Neural cell (in vitro differentiated cells): Measurements from ENCODE around the gene SPATA33. TPM values are rescaled to one million over a fixed set of nuclear protein-coding genes. Genes with fewer than 3 reads are reported as not detected.

Source experiments
- H2AFZ ChIP-seq: fragments of 200-600, 300-800 bp; sonication (generic), shearing (Covaris generic); 2 replicates; pipeline ENCODE4 v1.6.0; 2014; ENCODE audit warnings: low read depth, mild to moderate bottlenecking, antibody characterized with exemption, low read length, moderate library complexity
- H3F3A ChIP-seq: fragments of 200-600 bp; shearing (Covaris generic); 2 replicates; pipeline ENCODE4 v1.6.1; 2016; ENCODE audit warnings: mild to moderate bottlenecking, moderate library complexity, mixed read lengths, antibody characterized with exemption, low read length; ENCODE audit not compliant: insufficient read depth, poor library complexity, severe bottlenecking
- H3K27ac ChIP-seq: fragments of 200-600, 300-800 bp; sonication (generic), shearing (Covaris generic); 2 replicates; pipeline ENCODE4 v1.5.1; 2014; ENCODE audit warnings: mild to moderate bottlenecking, low read length, moderate library complexity
- H3K27me3 ChIP-seq: fragments of 300-800, 200-600 bp; sonication (generic), shearing (Covaris generic); 2 replicates; pipeline ENCODE4 v1.6.0; 2014; ENCODE audit warnings: mild to moderate bottlenecking, low read depth, low read length, moderate library complexity; ENCODE audit not compliant: insufficient read depth
- H3K36me3 ChIP-seq: fragments of 300-800, 200-600 bp; sonication (generic), shearing (Covaris generic); 2 replicates; pipeline ENCODE4 v1.5.1; 2014; ENCODE audit warnings: mild to moderate bottlenecking, antibody characterized with exemption, low read length, moderate library complexity; ENCODE audit not compliant: insufficient read depth
- H3K4me2 ChIP-seq: fragments of 300-800, 200-600 bp; sonication (generic), shearing (Covaris generic); 2 replicates; pipeline ENCODE4 v1.6.0; 2014; ENCODE audit warnings: mild to moderate bottlenecking, low read length
- H3K4me3 ChIP-seq: fragments of 300-800, 200-600 bp; sonication (generic), shearing (Covaris generic); 2 replicates; pipeline ENCODE4 v1.5.1; 2014; ENCODE audit warnings: mild to moderate bottlenecking, low read length, moderate library complexity
- H3K79me2 ChIP-seq: fragments of 200-600 bp; shearing (Covaris generic); replicated peaks from 2 replicates; pipeline ENCODE4 v1.6.0; 2014; ENCODE audit warnings: mild to moderate bottlenecking, low read length, moderate library complexity; ENCODE audit not compliant: insufficient read depth
- H3K9ac ChIP-seq: fragments of 300-800, 200-600 bp; sonication (generic), shearing (Covaris generic); 2 replicates; pipeline ENCODE4 v1.6.1; 2016; ENCODE audit warnings: mild to moderate bottlenecking, low read length, mixed read lengths
- H3K9me2 ChIP-seq: fragments of 200-600 bp; shearing (Covaris generic); 2 replicates; pipeline ENCODE4 v1.6.1; 2016; ENCODE audit warnings: mild to moderate bottlenecking, low read length, mixed read lengths; ENCODE audit not compliant: insufficient read depth
- H3K9me3 ChIP-seq: fragments of 200-600, 300-800 bp; sonication (generic), shearing (Covaris generic); 2 replicates; pipeline ENCODE4 v1.6.1; 2016; ENCODE audit warnings: mild to moderate bottlenecking, mixed run types, low read length, moderate library complexity, mixed read lengths
- H4K20me1 ChIP-seq: fragments of 200-600 bp; shearing (Covaris generic); 2 replicates; pipeline ENCODE4 v1.6.1; 2016; ENCODE audit warnings: mild to moderate bottlenecking, mixed run types; ENCODE audit not compliant: insufficient read depth
- EP300 ChIP-seq: fragments of 450-650 bp; conservative IDR thresholded peaks from 2 replicates; pipeline ENCODE4 v1.6.1; 2014; ENCODE audit warnings: antibody characterized with exemption, mild to moderate bottlenecking, moderate library complexity; ENCODE audit not compliant: poor library complexity, severe bottlenecking
- EZH2 ChIP-seq: fragments of 200-600, 300-800 bp; shearing (Covaris generic), sonication (generic); IDR thresholded peaks from 2 replicates; pipeline ENCODE4 v1.6.1; 2014; ENCODE audit warnings: antibody characterized with exemption, low read length, borderline replicate concordance, mild to moderate bottlenecking; ENCODE audit not compliant: insufficient read depth, poor library complexity, severe bottlenecking
- MXI1 ChIP-seq: fragments of 450-650 bp; conservative IDR thresholded peaks from 2 replicates; pipeline ENCODE4 v1.6.1; 2014; ENCODE audit warnings: antibody characterized with exemption, mild to moderate bottlenecking; ENCODE audit not compliant: poor library complexity, severe bottlenecking
- POLR2AphosphoS5 ChIP-seq: IDR thresholded peaks from 2 replicates; pipeline ENCODE4 v1.6.1; 2012
- RAD21 ChIP-seq: fragments of 450-650 bp; conservative IDR thresholded peaks from 2 replicates; pipeline ENCODE4 v1.6.1; 2014; ENCODE audit warnings: antibody characterized with exemption, mild to moderate bottlenecking, moderate library complexity
- SMC3 ChIP-seq: fragments of 450-650 bp; conservative IDR thresholded peaks from 2 replicates; pipeline ENCODE4 v1.6.1; 2014; ENCODE audit warnings: antibody characterized with exemption, mild to moderate bottlenecking, moderate library complexity; ENCODE audit not compliant: poor library complexity
- TAF1 ChIP-seq: IDR thresholded peaks from 2 replicates; pipeline ENCODE4 v1.6.1; 2012; ENCODE audit warnings: low read depth
- polyA plus RNA-seq: library from polyadenylated mRNA; depleted of rRNA; stranded (reverse); fragments of >200 nt; gene quantifications from 2 replicates; pipeline ENCODE4 v1.2.3, GENCODE V29; 2014
- TF ChIP-seq, protein P1 (sequence below): IDR thresholded peaks from 2 replicates; pipeline ENCODE4 v1.6.1; 2012; ENCODE audit warnings: borderline replicate concordance
- TF ChIP-seq, protein P2 (sequence below): fragments of 450-650 bp; IDR thresholded peaks from 2 replicates; pipeline ENCODE4 v1.5.1; 2014; ENCODE audit warnings: antibody characterized with exemption, mild to moderate bottlenecking, moderate library complexity; ENCODE audit not compliant: poor library complexity, severe bottlenecking

The SPATA33 gene
- polyA plus RNA-seq, 1 donor from 2014 or later = 16.0 TPM

DNA sequence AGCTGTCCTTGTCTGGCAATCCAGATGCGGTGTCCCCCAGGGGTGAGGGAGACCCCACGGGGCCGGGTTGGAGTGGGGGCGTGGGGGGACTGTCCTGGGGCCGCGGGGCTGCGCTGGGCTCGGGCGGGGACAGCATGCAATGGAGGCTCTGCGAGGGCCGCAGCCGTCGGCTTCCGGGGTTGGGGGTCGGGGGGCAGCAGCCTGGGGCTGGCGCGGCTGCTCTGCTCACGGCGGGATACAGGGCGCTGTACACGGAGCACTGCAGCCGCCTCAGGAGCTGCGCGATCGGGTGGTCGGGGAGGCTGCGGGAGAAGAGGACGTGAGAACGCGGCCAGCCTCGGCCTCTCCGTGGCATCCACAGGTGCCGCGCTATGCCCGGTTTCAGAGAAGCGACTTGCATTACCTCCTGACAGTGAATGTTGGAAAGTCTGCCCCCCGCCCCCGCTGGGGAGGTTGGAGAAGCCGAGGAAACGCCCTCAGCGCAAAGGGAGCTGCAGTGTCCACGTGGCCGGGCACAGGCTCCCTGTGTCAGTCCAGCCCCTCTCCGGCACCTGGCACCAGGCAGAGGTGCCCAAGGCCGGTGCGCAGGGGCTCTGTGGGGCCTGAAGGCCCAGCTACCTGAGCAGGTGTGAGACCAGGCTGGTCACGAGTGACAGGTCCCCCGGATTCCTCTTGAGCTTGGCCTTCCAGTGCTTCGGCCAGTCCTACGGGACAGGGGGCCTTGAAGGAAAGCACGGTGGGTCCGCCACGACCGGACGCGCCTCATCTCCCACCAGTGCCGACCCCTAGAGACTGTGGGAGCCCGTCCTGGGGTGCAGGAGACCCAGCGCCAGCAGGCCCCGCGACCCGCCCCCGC lies 53.3 kb downstream of the SPATA33 start:
- H3K79me2 ChIP-seq = no peaks in the 10 kb centered on the region
- no peaks in the 10 kb centered on the region for H3K36me3 ChIP-seq
- H2AFZ ChIP-seq = no peak overlapping the region
- TF ChIP-seq MXI1 (no peak), SMC3 (no peak), POLR2AphosphoS5 (no peak), EP300 (no peak), TAF1 (no peak), EZH2 (no peak), RAD21 (no peak)
- TF ChIP-seq, protein P1, sequence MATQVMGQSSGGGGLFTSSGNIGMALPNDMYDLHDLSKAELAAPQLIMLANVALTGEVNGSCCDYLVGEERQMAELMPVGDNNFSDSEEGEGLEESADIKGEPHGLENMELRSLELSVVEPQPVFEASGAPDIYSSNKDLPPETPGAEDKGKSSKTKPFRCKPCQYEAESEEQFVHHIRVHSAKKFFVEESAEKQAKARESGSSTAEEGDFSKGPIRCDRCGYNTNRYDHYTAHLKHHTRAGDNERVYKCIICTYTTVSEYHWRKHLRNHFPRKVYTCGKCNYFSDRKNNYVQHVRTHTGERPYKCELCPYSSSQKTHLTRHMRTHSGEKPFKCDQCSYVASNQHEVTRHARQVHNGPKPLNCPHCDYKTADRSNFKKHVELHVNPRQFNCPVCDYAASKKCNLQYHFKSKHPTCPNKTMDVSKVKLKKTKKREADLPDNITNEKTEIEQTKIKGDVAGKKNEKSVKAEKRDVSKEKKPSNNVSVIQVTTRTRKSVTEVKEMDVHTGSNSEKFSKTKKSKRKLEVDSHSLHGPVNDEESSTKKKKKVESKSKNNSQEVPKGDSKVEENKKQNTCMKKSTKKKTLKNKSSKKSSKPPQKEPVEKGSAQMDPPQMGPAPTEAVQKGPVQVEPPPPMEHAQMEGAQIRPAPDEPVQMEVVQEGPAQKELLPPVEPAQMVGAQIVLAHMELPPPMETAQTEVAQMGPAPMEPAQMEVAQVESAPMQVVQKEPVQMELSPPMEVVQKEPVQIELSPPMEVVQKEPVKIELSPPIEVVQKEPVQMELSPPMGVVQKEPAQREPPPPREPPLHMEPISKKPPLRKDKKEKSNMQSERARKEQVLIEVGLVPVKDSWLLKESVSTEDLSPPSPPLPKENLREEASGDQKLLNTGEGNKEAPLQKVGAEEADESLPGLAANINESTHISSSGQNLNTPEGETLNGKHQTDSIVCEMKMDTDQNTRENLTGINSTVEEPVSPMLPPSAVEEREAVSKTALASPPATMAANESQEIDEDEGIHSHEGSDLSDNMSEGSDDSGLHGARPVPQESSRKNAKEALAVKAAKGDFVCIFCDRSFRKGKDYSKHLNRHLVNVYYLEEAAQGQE = no peak
- TF ChIP-seq, protein P2, sequence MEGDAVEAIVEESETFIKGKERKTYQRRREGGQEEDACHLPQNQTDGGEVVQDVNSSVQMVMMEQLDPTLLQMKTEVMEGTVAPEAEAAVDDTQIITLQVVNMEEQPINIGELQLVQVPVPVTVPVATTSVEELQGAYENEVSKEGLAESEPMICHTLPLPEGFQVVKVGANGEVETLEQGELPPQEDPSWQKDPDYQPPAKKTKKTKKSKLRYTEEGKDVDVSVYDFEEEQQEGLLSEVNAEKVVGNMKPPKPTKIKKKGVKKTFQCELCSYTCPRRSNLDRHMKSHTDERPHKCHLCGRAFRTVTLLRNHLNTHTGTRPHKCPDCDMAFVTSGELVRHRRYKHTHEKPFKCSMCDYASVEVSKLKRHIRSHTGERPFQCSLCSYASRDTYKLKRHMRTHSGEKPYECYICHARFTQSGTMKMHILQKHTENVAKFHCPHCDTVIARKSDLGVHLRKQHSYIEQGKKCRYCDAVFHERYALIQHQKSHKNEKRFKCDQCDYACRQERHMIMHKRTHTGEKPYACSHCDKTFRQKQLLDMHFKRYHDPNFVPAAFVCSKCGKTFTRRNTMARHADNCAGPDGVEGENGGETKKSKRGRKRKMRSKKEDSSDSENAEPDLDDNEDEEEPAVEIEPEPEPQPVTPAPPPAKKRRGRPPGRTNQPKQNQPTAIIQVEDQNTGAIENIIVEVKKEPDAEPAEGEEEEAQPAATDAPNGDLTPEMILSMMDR = no peak
- no peaks in the 10 kb centered on the region for H3K9me2 ChIP-seq
- no peak overlapping the region for H3K4me2 ChIP-seq
- no peak overlapping the region for H3K9ac ChIP-seq
- no peaks in the 10 kb centered on the region for H3K27me3 ChIP-seq
- H3K4me3 ChIP-seq = no peak overlapping the region
- no peaks in the 10 kb centered on the region for H4K20me1 ChIP-seq
- H3F3A ChIP-seq = no peaks in the 10 kb centered on the region
- H3K9me3 ChIP-seq = no peaks in the 10 kb centered on the region
- no peak overlapping the region for H3K27ac ChIP-seq

DNA sequence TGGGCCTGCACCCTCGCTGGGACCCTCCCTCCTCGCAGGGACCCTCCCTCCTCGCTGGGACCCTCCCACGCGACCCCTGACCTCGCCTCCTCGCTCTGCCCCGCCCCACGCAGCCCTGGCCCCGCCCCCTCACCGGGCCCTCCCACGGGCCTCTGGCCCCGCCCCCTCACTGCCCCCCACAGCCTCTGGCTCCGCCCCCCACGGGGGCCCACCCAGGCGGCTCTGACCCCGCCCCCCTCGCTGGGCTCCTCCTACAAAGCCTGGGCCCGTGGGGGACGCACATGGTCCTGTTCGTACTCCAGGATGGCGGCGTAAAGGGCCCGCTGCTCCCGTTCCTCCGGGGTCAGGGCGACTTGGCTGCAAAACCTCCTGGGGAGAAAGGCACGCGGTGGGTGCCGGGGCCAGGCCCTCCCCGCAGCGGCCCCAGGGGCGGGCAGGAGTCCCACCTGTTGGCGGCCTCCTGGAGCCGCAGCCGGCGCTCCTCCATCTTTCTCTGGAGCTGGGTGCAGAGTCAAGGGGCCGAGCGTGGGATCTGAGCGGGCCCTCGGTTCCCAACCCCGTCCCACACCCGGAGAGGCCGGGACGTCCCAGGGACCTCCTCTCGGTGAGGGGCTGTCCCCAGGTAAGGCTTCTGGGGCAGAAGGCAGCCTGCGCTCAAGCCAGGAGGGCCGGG lies 54.1 kb downstream of the SPATA33 start:
- Histone ChIP-seq H3K79me2 (no peaks in the 10 kb centered on the region), H3F3A (no peaks in the 10 kb centered on the region), H3K27me3 (no peaks in the 10 kb centered on the region), H3K9ac (no peak overlapping the region), H3K27ac (no peak overlapping the region), H3K9me2 (no peaks in the 10 kb centered on the region), H2AFZ (no peak overlapping the region), H4K20me1 (no peaks in the 10 kb centered on the region), H3K36me3 (no peaks in the 10 kb centered on the region), H3K4me3 (no peak overlapping the region), H3K9me3 (no peaks in the 10 kb centered on the region), H3K4me2 (no peak overlapping the region)
- no peak for TF ChIP-seq RAD21
- TF ChIP-seq EZH2 = no peak
- no peak for TF ChIP-seq TAF1
